Lower leg skin (tissue), 4 donors: Measurements from ENCODE around the gene ADGRV1. TPM values are rescaled to one million over a fixed set of nuclear protein-coding genes. Genes with fewer than 3 reads are reported as not detected.
"Not testable (repeated sequence)": the region's sequence is repeated elsewhere in the genome, so short reads cannot be mapped to it uniquely, and the experiment has no call there.

Experiments
- DNase-seq, 2 donors: peaks; one replicate each; pipeline ENCODE4 v3.0.0-alpha.2; 2019; ENCODE audit warnings: low spot score in 2 of 2
- H3K4me3 ChIP-seq: fragments of 200-600 bp; sonication (generic); 2 replicates; pipeline ENCODE4 v1.5.1; 2017; ENCODE audit warnings: mild to moderate bottlenecking, low read depth; ENCODE audit not compliant: poor library complexity, severe bottlenecking
- POLR2A ChIP-seq, 2 donors: fragments of 450-650 bp; IDR thresholded peaks; one replicate each; pipeline ENCODE4 v1.6.1; 2016 to 2017; ENCODE audit warnings: antibody characterized with exemption in 2 of 2, mild to moderate bottlenecking in 1 of 2, moderate library complexity in 1 of 2
- WGBS, 2 donors: methylation state at CpG; one replicate each; pipeline ENCODE4 v1.1.5; 2018; 5-methylcytosine and 5-hydroxymethylcytosine counted together
- intact Hi-C: fragments of 100-400 bp; cut with DNase I; formaldehyde crosslinking; loops from one replicate; pipeline ENCODE4 v1.15.0; 2023; ENCODE audit warnings: low total_unique reads
- total RNA-seq, 4 donors: library from RNA; depleted of rRNA; stranded (reverse); fragments of >200 nt; gene quantifications; one replicate each; pipeline ENCODE4 v1.1.0, GENCODE V29; 2016
- TF ChIP-seq, protein P1 (sequence below), 3 donors: fragments of 450-650 bp; IDR thresholded peaks; one replicate each; pipeline ENCODE4 v1.5.1; 2016; ENCODE audit warnings: antibody characterized with exemption in 3 of 3, mild to moderate bottlenecking in 3 of 3, moderate library complexity in 2 of 3

ADGRV1 gene
- total RNA-seq, 4 donors from 2014 or later = 1.2 to 4.0 (median 2.7) TPM

DNA sequence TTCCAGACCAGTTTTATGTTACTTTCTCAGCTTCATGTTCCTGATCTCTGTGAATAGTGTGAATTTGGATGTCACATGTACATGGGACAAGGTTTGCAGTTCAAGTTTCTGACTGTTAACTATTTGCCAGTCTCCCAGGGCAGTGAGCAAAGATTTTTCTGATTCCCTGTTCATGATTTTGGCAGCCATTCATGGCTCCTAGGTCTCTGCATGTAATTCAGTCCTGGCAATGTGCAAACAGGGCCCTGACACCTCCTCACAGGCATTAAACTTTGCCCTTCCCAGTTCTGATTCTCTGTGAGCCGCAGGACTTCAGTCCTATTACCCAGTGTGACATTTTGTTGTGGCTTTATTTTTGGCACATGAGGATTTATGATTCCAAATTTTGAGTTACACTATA lies 474.8 kb downstream of the ADGRV1 start:
- TF ChIP-seq, protein P1, sequence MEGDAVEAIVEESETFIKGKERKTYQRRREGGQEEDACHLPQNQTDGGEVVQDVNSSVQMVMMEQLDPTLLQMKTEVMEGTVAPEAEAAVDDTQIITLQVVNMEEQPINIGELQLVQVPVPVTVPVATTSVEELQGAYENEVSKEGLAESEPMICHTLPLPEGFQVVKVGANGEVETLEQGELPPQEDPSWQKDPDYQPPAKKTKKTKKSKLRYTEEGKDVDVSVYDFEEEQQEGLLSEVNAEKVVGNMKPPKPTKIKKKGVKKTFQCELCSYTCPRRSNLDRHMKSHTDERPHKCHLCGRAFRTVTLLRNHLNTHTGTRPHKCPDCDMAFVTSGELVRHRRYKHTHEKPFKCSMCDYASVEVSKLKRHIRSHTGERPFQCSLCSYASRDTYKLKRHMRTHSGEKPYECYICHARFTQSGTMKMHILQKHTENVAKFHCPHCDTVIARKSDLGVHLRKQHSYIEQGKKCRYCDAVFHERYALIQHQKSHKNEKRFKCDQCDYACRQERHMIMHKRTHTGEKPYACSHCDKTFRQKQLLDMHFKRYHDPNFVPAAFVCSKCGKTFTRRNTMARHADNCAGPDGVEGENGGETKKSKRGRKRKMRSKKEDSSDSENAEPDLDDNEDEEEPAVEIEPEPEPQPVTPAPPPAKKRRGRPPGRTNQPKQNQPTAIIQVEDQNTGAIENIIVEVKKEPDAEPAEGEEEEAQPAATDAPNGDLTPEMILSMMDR (IDR thresholded peaks at IDR 0.05) = no peak
- TF ChIP-seq POLR2A (IDR thresholded peaks at IDR 0.05) = no peak
- 68 to 70% methylated on average over 1 of the region's 1 CpG for WGBS, 2 donors
- intact Hi-C loops = no loop called here
- no peak overlapping the region for H3K4me3 ChIP-seq
- DNase-seq = no peak

DNA sequence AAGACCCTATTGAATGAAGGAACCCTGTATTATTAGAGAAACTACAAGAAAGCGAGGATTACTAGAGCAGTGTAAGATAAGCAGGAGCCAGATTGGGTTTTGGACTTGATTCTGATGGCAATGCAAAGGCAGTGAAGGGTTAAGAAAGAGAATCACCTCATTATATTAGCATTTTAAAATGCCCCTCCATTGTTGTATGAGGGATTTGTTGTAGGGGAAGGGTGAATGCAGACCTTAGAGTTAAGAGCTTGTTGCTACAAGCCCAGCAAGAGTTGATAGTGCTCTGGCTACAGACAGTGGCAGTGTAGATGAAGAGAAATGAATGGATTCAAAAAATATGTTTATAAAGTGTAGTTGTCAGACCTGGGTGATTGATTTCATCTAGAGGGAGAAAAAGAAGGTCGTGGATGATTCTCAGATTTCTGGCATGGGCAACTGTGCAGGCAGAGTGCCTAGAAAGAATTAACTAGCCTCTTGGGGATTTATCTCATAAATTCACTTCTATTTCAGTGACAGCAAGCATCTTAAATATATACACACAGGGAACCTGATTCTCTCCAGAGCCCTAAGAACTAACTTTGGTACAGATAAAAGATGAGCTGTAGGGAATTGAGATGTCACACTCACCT lies 479.7 kb downstream of the ADGRV1 start:
- DNase-seq = no peak
- WGBS, 2 donors = 51 to 54% methylated on average over 2 of the region's 2 CpGs
- intact Hi-C loops = no loop called here

DNA sequence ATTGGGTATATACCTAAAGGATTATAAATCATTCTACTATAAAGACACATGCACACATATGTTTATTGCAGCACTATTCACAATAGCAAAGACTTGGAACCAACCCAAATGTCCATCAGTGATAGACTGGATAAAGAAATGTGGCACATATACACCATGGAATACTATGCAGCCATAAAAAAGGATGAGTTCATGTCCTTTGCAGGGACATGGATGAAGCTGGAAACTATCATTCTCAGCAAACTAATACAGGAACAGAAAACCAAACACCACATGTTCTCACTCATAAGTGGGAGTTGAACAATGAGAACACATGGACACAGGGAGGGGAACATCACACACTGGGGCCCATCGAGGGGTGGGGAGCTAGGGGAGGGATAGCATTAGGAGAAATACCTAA lies 482.5 kb downstream of the ADGRV1 start:
- H3K4me3 ChIP-seq, DNase-seq, intact Hi-C loops: not testable (repeated sequence)
- 69 to 93% methylated on average over 1 of the region's 1 CpG for WGBS, 2 donors

More for the DNA sequence above, 479.7 kb downstream of the ADGRV1 start:
- no peak for TF ChIP-seq POLR2A (IDR thresholded peaks at IDR 0.05)
- TF ChIP-seq, protein P1 (IDR thresholded peaks at IDR 0.05) = no peak
- H3K4me3 ChIP-seq = no peak overlapping the region

DNA sequence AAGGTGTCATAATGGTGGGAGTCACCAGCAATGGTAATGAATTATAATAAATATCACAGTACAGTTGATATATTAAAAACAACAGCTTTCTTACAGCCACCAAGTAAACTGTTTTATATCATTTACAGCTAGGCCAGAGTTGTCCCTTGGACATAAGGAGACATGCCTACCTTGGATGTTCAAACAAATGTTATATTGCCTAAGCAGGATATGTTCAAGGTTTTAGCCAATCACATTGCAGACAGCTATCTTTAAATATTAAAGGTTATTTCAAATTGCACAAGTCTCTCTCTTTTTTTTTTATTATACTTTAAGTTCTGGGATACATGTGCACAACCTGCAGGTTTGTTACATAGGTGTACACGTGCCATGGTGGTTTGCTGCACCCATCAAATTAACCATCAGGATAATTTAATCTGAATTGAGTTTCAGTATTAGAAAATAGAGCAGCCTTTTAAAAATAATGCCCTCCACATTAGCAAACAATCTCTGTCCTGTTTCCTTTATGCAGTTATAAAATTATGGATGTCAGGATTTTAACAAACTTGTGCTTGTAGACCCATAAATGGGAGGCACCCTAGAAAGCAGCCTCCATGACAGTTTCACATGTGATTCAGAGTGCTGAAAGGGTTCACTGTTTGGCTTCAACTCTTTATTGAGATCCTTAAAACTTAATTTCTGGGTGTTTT lies 483.8 kb downstream of the ADGRV1 start:
- intact Hi-C loops = no loop called here
- no peak for DNase-seq
- TF ChIP-seq, protein P1 (IDR thresholded peaks at IDR 0.05) = no peak
- no peak for TF ChIP-seq POLR2A (IDR thresholded peaks at IDR 0.05)
- H3K4me3 ChIP-seq = no peak overlapping the region
- WGBS, 2 donors = 75 to 85% methylated on average over 1 of the region's 1 CpG

DNA sequence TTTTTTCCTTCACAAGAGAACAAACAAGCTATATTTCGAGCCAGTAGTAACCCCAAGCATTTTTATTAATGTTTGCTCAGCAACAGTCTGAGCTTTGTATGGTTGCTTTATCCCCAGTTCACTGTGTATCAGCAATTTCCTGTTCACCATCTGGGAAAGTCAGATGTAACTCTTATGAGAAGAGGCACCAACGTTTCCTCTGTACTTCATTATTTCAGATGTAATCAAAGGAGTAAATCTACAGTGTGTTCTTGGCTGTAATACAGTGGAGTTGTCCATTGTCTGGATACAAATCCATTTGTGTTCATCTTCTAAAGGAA lies 484.3 kb downstream of the ADGRV1 start:
- no peak for DNase-seq
- intact Hi-C loops = no loop called here
- H3K4me3 ChIP-seq = no peak overlapping the region
- TF ChIP-seq, protein P1 (IDR thresholded peaks at IDR 0.05) = no peak
- TF ChIP-seq POLR2A (IDR thresholded peaks at IDR 0.05) = no peak
- 24 to 33% methylated on average over 2 of the region's 2 CpGs for WGBS, 2 donors

DNA sequence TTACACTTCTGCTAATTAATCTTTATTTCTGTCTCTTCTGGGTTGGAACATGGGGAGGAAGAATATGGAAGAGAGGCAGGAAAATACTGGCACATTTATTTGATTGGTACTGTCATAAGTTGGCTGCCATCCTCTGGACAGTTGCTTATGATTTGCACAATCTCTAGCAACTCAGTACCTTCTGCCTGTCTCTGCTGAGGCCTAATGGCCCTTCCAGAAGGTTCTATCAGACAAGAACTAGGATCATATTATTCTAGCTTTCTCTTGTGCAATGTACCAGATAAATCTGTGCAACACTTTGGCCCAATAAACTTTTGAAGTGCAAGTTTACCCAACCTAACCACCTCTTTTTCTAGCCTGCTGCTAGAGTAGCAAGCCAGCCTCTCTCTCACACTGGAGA lies 489.5 kb downstream of the ADGRV1 start:
- no peak for DNase-seq
- no peak overlapping the region for H3K4me3 ChIP-seq
- no peak for TF ChIP-seq POLR2A (IDR thresholded peaks at IDR 0.05)
- TF ChIP-seq, protein P1 (IDR thresholded peaks at IDR 0.05) = no peak
- intact Hi-C loops = no loop called here
